ENCODE data around the gene SH3BGRL3.
"Not testable (repeated sequence)": the region's sequence is repeated elsewhere in the genome, so short reads cannot be mapped to it uniquely, and the experiment has no call there.

Gene SH3BGRL3

GRCh38 chr1:26291939-26292338, 12.1 kb downstream of the SH3BGRL3 start:
- DNase-seq, result no peak

GRCh38 chr1:26292735-26293134, 12.8 kb downstream of the SH3BGRL3 start:
- not testable (repeated sequence) for DNase-seq

DNA sequence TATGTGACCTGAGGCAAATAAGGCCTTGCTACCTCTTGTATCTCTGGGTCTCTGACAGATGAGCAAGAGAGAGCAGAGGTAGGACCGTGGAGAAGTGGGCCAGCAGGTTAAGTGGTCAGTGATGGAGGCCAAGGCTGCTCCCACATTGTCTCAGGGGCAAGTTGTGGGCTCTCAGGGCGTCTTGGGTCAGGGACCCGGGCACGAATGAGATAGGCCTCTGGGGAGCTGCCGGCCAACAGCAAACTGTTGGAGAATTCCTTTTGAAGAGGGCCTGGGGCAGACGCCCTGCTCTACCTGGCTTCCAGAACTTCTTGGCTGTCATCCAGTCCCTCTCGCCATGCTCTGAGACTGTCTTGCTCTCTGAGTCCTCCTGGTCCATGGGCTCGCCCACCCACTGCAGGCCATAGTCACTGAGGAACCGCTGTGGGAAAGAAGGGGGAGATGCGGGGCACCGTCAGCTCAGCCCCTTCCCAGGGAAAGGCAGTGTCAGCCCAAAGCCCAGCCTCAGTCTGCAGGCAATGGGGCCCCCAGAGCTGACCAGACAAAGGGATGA, 14.1 kb downstream of the SH3BGRL3 start:
- no peak for DNase-seq

DNA sequence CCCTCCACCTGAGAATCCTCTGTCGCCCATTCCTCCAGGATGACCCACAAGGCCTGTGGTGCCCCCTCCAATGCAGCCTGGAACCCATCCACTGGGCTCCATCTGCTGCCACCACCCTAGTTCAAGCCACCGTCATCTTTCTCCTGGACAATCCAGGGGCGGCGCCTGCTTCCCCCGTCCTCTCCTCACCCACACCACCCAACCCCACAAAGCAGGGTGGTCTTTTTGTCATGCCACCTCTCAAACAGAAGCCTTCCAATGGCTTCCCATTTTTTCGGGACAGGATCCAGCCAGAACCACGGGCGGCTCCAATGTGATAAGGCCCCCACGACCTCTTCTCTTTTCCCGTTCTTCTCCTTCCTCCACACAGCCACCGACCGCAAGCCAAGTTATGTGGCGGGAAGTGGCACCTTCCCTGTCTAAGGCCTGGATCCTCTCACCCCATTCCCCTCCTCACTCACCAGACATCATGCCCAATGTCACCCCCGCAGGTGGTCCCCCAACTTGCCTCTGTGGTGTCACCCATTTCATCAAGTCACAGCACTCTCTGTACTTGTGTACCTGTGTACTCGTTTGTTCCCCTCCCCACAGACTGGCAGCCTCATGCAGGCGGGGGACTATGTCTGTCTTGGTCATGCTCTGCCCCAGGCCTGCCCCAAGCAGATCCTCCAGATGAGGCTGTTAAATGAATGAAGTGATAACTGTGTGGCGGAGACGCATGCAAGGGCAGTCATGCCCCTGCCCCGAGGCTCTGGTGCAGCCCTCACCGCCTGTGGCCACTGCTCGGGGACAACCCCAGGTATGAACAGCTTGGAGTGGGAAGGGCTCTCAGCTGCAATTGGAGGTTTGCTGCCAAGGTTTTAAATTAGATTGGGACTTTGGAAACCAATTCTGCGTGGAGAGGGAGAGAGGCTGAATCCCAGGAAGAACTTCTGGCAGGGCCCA, 15.6 kb downstream of the SH3BGRL3 start:
- DNase-seq, result no peak

GRCh38 chr1:26296340-26297056, 16.6 kb downstream of the SH3BGRL3 start:
- DNase-seq, result no peak

DNA sequence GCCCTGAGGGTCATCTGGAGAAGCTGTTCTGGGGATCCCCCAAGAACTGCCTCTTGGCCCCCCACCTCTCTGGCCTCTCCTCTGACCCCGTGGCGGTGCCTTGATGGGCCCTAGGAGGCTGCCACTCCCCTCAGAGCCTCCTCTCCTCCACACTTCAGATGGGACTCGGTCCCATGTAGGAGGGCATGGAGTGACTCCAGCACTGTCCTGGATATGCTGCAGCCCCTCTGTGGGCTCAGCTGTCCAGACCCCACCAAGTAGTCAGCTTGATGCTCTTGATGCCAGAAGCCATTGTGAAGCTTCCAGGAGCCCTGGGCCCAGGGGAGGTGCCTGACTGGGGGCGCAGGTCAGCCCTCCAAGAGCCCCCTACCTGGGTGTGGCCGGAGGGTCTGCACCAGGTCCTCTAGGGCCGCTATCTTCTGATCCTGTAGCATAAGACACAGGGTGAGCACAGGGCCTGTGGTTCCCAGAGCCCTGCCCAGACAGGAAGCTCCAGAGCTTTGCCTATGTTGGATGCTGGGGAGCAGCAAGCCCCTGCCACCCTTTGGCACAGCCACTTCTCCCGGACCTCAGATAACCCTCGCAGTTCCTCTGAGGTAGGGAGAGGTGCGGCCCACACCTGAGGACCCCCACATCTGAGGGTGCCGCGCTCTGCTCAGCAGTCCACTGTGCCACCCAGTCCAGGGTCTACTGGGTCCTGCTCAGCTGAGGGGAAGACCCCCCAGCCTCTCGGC, 17.3 kb downstream of the SH3BGRL3 start:
- DNase-seq, result no peak

GRCh38 chr1:26297791-26298124, 17.9 kb downstream of the SH3BGRL3 start:
- no peak for DNase-seq

- no peak for DNase-seq
Measured at GRCh38 chr1:26300578-26301275, 20.8 kb downstream of the SH3BGRL3 start.

GRCh38 chr1:26302733-26303405, 23.0 kb downstream of the SH3BGRL3 start:
- DNase-seq, result no peak

GRCh38 chr1:26305667-26306289, 25.9 kb downstream of the SH3BGRL3 start:
- no peak for DNase-seq

GRCh38 chr1:26306290-26307229, 26.7 kb downstream of the SH3BGRL3 start, which contains the start of gene UBXN11:
Gene UBXN11, minus strand, starts transcription at chr1:26306636. Its CDS starts 3,753 bp downstream, at chr1:26302883.
- DNase-seq, result peak; percentile 93

GRCh38 chr1:26307363-26307781, 27.5 kb downstream of the SH3BGRL3 start:
- no peak for DNase-seq

DNA sequence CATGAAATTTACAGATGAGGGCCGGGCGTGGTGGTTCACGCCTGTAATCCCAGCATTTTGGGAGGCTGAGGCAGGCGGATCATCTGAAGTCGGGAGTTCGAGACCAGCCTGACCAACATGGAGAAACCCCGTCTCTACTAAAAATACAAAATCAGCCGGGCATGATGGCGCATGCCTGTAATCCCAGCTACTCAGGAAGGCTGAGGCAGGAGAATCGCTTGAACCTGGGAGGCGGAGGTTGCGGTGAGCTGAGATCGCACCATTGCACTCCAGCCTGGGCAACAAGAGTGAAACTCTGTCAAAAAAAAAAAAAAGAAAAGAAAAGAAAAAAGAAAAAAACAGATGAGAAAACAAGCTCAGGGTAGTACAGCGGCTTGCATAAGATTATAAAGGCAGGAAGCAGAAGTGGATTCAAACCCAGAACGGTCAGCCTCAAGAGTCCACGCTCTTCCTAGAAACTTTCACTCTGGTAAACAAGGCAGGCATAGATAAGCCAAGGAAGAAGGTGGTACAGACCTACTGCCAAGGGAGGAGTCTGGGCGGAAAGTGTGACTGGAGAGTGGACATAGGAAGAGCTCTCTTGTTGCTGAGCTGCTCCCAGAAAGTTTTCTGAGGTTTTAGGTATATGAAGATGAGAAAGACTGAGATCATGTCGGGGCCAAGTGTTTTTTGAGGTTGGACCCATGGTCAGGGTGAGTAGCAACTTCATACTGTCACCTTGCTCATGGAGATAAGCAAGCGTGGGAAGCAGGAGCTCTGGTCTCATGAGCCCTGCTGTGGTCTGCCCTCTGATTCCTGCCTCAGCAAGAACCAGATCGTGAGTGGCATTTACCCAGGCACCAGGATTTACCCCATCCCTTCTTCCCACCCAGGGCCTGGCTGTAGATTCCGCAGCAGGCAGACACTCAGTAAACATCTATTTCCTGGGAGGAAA, 28.3 kb downstream of the SH3BGRL3 start:
- not testable (repeated sequence) for DNase-seq

GRCh38 chr1:26314501-26314900, 34.6 kb downstream of the SH3BGRL3 start:
- no peak for DNase-seq

DNA sequence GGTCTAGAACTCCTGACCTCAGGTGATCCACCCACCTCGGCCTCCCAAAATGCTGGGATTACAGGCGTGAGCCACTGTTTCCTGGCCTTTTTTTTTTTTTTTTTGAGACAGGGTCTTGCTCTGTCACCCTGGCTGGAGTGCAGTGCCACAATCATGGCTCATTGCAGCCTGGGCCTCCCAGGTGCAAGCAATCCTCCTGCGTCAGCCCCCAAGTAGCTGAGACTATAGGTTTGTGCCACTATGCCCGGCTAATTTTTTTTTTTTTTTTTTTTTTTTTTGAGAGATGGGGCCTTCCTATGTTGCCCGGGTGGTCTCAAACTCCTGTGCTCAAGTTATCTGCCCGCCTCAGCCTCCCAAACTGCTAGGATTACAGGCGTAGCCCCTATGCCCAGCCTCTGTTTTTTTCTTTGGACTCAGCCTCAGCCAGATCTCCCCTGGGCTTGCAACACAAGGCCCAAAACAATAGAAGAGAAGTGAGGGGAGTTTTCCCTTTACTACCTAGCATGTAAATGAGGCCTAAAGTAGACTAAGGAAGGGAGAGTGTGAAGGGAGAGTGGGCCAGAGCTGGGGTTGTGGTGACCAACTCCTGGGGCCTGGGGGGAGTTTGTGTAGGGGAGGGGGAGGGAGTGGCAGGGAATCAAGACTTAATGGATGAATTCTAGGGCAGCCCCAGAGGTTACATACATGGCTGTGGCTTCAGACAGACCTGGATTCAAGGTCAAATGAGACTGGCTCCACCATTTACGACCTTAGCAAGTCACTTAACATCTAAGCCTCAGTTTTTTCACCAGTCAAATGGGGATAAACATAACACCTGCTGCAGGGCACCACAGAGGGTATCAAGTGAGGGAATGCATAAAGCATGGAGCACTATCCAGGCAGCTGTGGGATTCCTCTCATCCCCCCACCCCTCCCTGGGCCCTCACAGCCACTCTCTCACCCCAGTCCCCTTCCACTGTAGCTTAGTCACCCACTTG, 36.3 kb downstream of the SH3BGRL3 start:
- no peak for DNase-seq

DNA sequence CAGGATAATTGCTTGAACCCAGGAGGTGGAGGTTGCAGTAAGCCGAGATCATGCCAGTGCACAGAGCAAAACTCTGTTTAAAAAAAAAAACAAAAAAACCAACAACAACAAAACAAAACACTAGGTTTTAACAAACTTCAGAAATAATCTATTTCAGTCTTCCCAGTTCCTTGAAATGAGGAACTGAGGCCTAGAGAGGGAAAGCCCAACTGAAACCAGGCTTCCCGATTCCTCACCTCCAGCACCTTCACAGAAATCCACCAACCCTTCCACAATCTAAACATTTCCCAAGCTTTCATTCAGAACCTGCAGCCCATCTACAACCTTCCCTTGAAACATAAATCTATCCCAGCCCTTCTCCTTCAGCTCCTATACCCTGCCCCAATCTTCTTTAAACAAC, 37.3 kb downstream of the SH3BGRL3 start:
- DNase-seq, result no peak

GRCh38 chr1:26317612-26318337, 37.9 kb downstream of the SH3BGRL3 start, which contains the start of gene CD52:
Gene CD52, plus strand, starts transcription at chr1:26317958. Its CDS starts 60 bp downstream, at chr1:26318018.
- DNase-seq, result peak; percentile 77

All from CD4-positive, alpha-beta T cell treated with Interleukin-15 for 1 hour (primary cell).